ENCODE results near the gene WDPCP.
"Not testable (repeated sequence)": the region's sequence is repeated elsewhere in the genome, so short reads cannot be mapped to it uniquely, and the experiment has no call there.

WDPCP gene

DNA sequence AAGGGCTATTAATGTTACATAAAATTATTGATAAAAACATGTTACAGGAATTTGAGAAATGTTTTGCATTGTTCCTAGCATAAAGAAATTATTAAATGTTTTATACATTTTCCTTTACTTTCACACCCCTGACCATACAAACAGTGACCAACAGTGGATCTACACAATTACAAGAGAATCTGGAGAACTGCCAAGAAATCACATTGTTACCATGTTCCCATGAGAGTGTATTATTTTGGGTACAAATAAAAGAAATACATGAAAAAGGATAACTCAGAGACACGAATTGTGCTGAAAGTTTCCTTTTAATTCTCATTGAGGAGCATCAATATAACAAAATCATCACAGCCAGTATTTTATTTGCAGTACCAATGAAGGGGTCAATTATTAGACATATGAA lies 150.1 kb downstream of the WDPCP start:
- DNase-seq: no peak

GRCh38 chr2:63436488-63436887 lies 151.8 kb downstream of the WDPCP start:
- DNase-seq: no peak

DNA sequence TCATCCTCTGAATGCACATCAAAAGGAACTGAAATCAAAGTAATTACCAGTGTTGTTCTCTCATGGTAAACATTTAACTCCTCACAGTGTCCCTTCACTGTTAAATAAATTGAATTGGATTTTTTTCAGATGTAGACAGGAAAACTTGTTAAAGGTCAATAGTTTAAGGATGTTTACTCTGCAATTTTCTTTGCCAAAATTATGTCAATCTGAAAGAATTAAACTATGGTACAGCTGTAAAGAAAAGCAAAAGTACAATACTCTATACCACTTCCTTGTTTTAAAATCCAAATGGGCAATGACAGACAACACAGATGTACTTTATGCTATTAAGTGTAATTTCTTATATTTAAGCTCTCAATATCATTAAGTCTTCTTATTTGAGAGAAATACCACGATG lies 153.2 kb downstream of the WDPCP start:
- DNase-seq: no peak

- DNase-seq: no peak
Observed at GRCh38 chr2:63434024-63435001, 154.0 kb downstream of the WDPCP start.

DNA sequence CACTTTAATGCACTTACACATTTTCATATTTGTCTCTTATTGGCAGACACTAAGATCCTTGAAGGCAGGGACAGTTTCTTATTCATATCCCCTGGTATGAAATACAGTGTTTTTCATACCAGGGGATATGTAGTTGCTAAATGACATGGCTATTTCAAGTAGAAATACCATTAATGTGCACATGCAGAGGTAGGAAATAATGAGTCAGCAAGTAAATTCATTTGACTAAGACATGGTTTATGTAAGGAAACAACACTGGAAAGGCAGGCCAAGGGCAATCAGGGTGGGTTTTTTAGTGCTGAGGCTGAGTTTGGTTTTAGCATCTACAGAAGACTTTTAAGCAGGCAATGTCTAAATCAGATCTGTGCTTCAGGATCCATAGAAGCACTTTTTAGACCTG lies 155.9 kb downstream of the WDPCP start:
- DNase-seq: no peak

DNA sequence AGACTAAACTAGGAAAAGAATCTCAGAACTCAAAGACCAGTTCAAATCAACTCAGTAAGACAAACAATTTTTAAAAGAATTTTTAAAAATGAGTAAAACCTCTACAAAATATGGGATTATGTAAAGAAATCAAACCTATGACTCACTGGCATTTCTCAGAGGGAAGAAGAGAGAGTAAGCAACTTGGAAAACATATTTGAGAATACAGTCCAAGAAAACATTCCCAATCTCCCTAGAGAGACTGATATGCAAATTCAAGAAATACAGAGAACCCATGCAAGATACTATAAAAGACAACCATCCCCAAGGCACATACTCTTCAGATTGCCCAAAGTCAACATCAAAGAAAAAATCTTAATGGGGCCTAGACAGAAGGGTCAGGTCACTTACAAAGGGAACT lies 162.7 kb downstream of the WDPCP start:
- no peak for DNase-seq

GRCh38 chr2:63425079-63425416 lies 163.2 kb downstream of the WDPCP start:
- no peak for DNase-seq

- DNase-seq: peak; percentile 4
Observed at GRCh38 chr2:63424329-63425078, 163.8 kb downstream of the WDPCP start.

- no peak for DNase-seq
Observed at GRCh38 chr2:63422556-63422955, 165.7 kb downstream of the WDPCP start.

DNA sequence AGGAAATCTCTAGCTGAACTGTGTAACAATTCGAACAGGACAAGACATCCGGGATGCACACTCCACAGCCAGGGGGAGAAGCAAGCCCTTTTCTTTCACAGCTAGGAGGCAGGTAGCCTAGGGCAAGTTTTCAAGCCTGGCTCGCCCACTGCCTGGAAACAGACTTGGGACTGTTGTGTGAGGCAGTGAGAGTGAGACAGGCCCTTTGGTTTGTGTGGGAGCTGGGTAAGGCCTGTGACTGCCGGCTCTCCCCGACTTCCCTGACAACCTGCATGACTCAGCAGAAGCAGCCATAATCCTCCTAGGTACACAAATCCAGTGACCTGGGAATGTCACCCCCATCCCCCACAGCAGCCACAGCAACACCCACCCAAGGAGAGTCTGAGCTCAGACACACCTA lies 179.7 kb downstream of the WDPCP start:
- no peak for DNase-seq

- DNase-seq: no peak
Observed at GRCh38 chr2:63406641-63407040, 181.6 kb downstream of the WDPCP start.

- DNase-seq: no peak
Observed at GRCh38 chr2:63403820-63404219, 184.5 kb downstream of the WDPCP start.

- DNase-seq: not testable (repeated sequence)
Observed at GRCh38 chr2:63402889-63403288, 185.4 kb downstream of the WDPCP start.

- no peak for DNase-seq
Observed at GRCh38 chr2:63399156-63399555, 189.1 kb downstream of the WDPCP start.

GRCh38 chr2:63379451-63379850 lies 208.8 kb downstream of the WDPCP start:
- DNase-seq: no peak

DNA sequence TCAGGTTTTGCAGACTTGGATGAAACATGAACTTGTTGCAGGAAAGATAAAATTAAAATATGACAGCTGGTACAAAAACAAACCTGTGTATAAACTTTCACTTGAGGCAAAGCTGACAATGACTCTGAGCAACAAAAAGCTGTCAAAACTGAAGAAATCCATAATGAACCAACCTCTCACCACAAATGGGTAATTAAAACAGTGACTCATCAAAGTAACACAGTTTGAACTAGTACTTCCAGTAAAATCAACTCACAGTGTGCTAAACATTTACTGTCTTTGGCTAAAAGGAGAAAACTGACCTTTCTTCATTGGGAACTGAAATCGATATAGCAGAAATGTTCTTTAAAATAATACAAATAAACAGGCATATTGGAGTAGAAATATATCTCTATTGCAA lies 209.7 kb downstream of the WDPCP start:
- no peak for DNase-seq

- DNase-seq: no peak
Observed at GRCh38 chr2:63374341-63374740, 213.9 kb downstream of the WDPCP start.

DNA sequence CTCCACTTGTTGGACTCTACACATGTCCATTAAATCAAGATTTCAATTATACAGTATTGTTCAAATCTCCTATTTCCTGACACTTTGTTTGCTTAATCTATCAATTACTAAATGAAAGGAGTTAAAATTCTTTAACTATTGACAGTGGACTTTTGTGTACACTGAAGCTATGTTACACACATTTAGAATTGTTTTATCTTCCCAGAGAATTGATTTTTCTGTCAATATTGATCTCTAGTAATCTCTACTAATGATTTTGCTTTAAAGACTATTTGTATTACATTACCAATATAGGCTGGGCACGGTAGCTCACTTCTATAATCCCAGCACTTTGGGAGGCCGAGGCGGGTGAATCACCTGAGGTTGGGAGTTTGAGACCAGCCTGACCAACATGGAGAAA lies 215.7 kb downstream of the WDPCP start:
- no peak for DNase-seq

DNA sequence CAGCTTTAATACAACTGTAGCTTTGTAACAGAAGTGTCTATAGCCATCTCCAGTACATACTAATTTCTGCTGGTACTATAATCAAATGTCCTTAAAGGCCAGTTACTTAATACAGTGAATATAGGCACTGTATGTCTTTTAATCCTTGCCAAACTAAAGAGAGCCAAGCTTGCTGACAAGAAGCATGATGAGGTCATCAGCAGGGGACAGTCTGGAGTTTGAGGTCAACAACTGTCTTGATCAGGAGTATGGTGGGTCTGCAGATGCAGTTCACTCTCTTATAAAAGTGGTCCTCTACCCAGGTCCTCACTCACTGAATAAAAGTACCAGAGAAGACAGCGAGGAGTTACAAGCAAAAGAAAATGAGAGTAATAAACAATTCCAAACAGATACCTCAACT lies 219.1 kb downstream of the WDPCP start:
- DNase-seq: no peak

- DNase-seq: no peak
Observed at GRCh38 chr2:63364866-63365265, 223.4 kb downstream of the WDPCP start.

GRCh38 chr2:63357722-63358121 lies 230.6 kb downstream of the WDPCP start:
- DNase-seq: not testable (repeated sequence)

DNA sequence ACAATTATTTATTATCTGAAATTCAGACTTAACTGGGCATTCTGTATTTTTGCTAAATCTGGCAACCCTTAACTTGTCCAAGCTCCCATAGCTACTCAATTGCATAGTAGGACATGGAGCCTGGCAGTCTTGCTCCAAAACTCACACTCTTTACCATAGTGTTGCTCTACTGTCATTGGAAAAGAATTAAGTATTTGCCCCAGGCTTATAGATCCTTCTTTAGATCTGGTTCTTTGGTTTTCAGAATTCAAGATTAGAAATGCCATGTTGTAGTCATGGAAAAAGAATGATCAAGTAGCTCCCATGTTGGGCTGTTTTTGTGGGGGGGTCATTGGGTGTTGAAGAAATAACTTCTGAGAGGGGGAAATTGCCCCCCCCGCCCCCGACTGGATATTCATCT lies 240.9 kb downstream of the WDPCP start:
- DNase-seq: no peak

DNA sequence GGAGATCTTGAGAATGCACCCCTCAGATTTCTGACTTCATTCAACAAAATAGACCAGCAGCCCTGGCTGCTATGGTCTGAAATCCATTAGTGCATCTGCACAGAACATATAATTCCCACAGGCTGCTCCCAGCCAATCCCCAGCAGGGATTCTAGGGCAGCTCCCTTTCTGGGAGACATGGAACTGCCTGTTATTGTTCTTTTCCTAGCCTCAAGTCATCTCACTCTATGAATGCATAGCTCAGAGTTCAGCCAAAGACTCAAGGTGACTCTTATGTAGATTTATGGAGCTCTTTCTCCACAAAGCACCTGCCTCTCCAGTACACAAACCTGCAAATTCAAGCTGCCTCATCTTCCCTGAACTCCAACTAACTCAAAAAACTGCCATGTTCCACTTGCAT lies 241.9 kb downstream of the WDPCP start:
- no peak for DNase-seq

DNA sequence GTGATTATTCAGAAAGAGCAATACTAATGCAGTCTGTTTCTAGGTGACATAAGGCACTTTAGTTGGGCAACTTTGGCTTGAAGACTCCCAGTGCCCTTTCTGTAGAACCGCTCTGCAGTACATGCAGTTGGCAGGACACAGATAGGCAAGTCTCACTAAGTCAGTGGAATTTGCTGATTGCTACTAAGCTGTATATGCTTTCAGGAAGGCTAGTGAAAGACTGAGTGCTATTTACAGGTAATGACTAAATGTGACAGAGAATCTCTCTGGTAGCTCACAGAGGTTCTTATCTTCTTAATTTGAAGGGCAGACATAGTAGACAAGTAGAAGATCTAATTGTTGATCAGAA lies 243.0 kb downstream of the WDPCP start:
- no peak for DNase-seq

Measured in activated CD4-positive, alpha-beta T cell treated with anti-CD3 and anti-CD28 coated beads for 48 hours (primary cell).